SK-N-MC (cell line): ENCODE results near the gene DDAH1.

Experiments
- EZH2 ChIP-seq: fragments of 200-600 bp; sonication (generic); IDR thresholded peaks from one replicate; pipeline ENCODE4 v1.6.1; 2017; ENCODE audit warnings: antibody characterized with exemption
- FOXP2 ChIP-seq: optimal IDR thresholded peaks from 2 replicates; pipeline ENCODE3; 2011; ENCODE audit warnings: mild to moderate bottlenecking, moderate library complexity; ENCODE audit not compliant: insufficient read depth; ENCODE audit errors: extremely low read length, control extremely low read depth

DNA sequence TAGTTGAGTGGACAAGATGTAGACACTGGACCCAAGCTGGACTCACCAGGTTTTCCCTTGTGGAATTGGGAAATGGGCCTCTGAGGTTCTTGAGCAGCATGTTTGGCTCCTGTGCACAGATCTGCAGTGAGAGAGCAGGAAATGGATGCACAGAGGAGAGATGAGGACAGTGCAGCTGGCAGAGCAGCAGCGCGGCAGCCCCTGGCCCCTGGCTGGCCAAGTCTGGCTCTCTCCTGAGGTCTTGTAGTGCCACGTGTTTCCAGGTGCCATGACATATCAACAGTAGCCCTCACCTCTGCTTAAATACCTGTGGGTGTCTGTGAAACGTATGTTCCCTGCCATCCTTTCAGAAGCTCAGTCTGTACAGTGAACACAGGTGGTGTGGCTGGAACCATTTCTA, 169.3 kb downstream of the DDAH1 start:
- no peak for TF ChIP-seq EZH2
- TF ChIP-seq FOXP2: no peak
